ENCODE data around the gene KCNIP2.

The KCNIP2 gene

DNA sequence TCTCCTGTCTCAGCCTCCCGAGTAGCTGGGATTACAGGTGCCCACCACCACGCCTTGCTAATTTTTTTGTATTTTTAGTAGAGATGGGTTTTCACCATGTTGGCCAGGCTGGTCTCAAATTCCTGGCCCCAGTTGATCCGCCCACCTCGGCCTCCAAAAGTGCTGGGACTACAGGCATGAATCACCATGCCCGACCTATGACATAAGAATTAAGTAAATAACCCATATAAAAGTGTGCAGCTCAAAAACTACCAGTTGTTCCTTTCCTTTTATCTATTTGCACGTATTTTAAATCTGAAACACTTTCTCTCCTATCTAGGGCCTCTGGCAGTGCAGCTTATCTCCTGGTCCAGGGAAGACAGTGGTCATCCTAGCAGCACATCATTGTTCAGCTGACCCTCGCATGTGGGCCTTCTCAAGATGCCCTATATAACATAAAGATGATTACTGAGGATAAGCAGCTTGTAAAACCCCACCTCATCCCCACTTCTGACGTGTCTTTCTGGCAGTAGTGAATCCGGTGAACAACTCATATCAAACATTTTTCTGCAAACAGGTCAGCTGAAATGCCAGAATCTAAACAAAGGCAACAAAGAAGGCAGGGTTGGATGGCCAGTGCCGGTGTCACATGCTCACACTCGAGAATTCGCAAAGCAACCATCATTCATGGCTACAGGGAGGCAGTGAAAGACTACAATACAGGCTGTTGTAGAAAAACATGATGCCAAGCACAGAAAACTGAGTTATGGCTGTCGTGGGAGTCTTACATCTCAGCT lies 36.0 kb upstream of the KCNIP2 start:
- Histone ChIP-seq H3K9me3 (no peaks in the 10 kb centered on the region), H3K27me3 (no peaks in the 10 kb centered on the region), H4K20me1 (peaks cover 45% of the 10 kb centered on the region), H3K4me2 (no peak overlapping the region; the same call in 1 of the 2 replicates), H3K4me3 (no peak overlapping the region), H3K9ac (no peak overlapping the region), H3K27ac (no peak overlapping the region), H3K4me1 (peaks cover 40% of the 10 kb centered on the region), H3K36me3 (peaks cover 24% of the 10 kb centered on the region)
- no peak for TF ChIP-seq Cebpa-rat (IDR thresholded peaks at IDR 0.05)

DNA sequence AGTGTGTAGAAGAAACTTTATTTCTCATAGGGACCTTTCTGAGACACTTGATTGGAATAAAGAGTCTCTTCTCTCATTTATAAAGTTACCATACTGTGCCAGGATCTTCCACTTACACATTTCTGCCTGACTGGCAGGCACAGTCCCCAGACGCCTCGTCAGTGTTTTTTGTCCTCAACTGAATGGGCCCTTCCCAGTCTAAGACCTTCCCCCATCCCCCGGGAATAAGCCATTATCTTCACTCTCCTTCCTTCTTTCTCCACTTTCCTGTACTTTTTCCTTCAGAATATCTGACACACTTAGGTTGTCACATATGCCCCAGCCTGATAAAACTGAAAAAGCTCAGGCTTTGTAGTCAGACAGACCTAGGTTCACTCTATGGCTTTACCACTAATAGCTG lies 35.3 kb upstream of the KCNIP2 start:
- Histone ChIP-seq H3K9me3 (no peaks in the 10 kb centered on the region), H3K27ac (no peak overlapping the region), H3K36me3 (peaks cover 27% of the 10 kb centered on the region), H3K27me3 (no peaks in the 10 kb centered on the region), H3K4me3 (no peak overlapping the region), H4K20me1 (peaks cover 48% of the 10 kb centered on the region), H3K9ac (no peak overlapping the region), H3K4me2 (peak overlapping the region; percentile 25; the same call in 1 of the 2 replicates), H3K4me1 (peaks cover 45% of the 10 kb centered on the region)
- no peak for TF ChIP-seq Cebpa-rat (IDR thresholded peaks at IDR 0.05)

DNA sequence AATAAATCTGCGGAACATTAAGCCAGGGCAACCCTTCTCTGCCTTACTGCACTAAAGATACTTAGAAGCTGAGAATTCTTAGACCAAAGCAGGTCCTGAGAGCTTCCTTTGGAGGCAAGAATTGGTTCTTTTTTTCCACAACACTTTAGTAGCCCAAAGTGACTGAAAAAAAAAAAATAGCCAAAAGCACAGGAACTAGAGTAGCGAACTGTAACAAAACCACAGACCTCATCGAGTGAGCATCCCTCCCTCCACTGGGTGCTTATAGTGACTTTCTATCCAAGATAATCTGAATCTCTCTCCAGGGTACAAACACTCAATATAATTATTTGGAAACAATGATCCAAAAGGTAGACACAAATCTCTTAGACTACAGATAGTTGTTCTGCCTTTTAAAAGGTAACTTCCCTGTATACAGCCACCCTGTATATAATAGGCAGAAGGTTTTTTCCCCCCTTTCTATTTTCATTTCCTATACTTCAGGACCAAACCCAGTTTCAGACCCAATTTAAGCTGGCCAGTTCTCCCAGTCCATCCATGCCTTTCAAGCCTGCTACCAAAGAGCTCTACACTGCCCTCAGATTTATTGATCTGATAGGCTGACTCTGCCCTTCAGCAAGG lies 31.6 kb upstream of the KCNIP2 start:
- Histone ChIP-seq H3K4me3 (no peak overlapping the region), H3K9me3 (no peaks in the 10 kb centered on the region), H3K27ac (no peak overlapping the region), H4K20me1 (peaks cover 34% of the 10 kb centered on the region), H3K9ac (no peak overlapping the region), H3K27me3 (no peaks in the 10 kb centered on the region), H3K4me2 (peak overlapping the region; percentile 51), H3K4me1 (peaks cover 40% of the 10 kb centered on the region), H3K36me3 (peaks cover 26% of the 10 kb centered on the region)
- TF ChIP-seq Cebpa-rat (IDR thresholded peaks at IDR 0.05) = no peak

DNA sequence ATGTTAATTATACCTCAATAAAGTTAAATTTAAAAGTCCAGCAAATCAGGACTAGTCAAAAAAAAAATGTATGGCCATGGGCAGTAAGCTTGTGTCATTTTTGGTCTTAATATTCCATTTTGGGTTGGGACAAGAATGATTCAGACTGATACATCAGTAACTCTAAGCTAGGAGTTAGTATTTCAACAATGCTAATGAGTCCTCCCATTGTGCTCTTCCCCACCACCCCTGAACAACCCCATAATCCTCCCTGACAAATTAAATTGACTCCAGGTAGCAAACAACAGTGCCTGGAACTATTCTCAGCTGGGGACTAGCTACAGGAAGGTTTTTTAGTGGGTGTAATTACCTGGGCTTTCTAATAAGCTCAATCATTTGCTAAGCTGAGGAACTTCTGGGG lies 30.7 kb upstream of the KCNIP2 start:
- Histone ChIP-seq H3K4me1 (peaks cover 30% of the 10 kb centered on the region), H3K9ac (no peak overlapping the region), H3K36me3 (peaks cover 21% of the 10 kb centered on the region), H3K9me3 (no peaks in the 10 kb centered on the region), H3K4me3 (no peak overlapping the region), H3K27ac (no peak overlapping the region), H3K4me2 (peak overlapping the region; percentile 51), H4K20me1 (peaks cover 34% of the 10 kb centered on the region), H3K27me3 (no peaks in the 10 kb centered on the region)
- TF ChIP-seq Cebpa-rat (IDR thresholded peaks at IDR 0.05) = no peak

DNA sequence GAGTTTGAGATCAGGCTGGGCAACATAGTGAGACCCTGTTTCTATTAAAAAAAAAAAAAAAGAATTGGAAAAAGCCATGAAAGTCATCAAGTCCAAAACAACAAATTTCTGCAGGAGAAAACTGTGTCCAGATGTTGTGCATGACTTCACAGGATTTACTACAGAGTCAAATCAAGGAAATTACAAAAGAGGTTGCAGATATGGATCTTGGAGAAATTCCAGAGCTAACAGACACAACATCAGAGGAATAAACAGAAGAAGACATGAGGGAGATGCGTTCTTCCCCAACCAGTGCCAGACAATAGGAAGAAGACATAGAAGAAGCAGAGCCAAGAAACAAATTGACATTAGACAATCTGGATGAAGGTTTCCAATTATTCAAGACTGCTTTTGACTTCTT lies 24.3 kb upstream of the KCNIP2 start:
- H3K27ac ChIP-seq = no peak overlapping the region
- peaks cover 10% of the 10 kb centered on the region; the same call in 1 of the 2 replicates for H3K4me1 ChIP-seq
- no peaks in the 10 kb centered on the region for H3K27me3 ChIP-seq
- no peak for TF ChIP-seq Cebpa-rat (IDR thresholded peaks at IDR 0.05)
- H3K36me3 ChIP-seq = peaks cover 35% of the 10 kb centered on the region
- no peak overlapping the region for H3K4me3 ChIP-seq
- H3K4me2 ChIP-seq = no peak overlapping the region
- H3K9me3 ChIP-seq = 0 out of 2 replicates have a peak, but pooled peaks cover 17% of the 10 kb centered on the region
- H4K20me1 ChIP-seq = 0 out of 2 replicates have a peak, but pooled peaks cover 8% of the 10 kb centered on the region
- H3K9ac ChIP-seq = no peak overlapping the region

DNA sequence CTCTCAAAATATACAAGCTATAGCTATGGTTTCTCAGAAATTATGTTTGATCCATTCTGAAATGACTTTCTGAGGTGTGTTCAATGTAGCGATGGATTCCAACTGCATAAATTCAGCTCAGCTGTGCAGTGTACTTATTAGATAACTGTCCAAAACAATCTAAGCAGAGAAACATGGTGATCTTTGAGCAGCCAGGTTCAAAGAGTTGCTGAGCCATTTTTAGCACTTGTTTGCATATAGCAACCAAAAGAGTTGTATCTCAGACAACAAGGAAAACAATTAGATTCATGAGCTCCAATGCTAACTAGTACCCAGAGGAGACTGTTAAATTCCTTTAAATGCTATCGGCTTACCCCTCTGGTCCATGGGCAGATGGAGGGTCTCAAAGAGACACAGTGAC lies 15.9 kb upstream of the KCNIP2 start:
- H3K4me3 ChIP-seq = no peak overlapping the region
- peaks cover 5% of the 10 kb centered on the region; the same call in 1 of the 2 replicates for H3K4me1 ChIP-seq
- H3K9me3 ChIP-seq = peaks cover 23% of the 10 kb centered on the region
- peaks cover 53% of the 10 kb centered on the region for H3K36me3 ChIP-seq
- H3K27ac ChIP-seq = no peak overlapping the region
- no peak overlapping the region for H3K4me2 ChIP-seq
- no peak for TF ChIP-seq Cebpa-rat (IDR thresholded peaks at IDR 0.05)
- H3K27me3 ChIP-seq = no peaks in the 10 kb centered on the region
- H4K20me1 ChIP-seq = peaks cover 8% of the 10 kb centered on the region; the same call in 1 of the 2 replicates
- H3K9ac ChIP-seq = no peak overlapping the region

DNA sequence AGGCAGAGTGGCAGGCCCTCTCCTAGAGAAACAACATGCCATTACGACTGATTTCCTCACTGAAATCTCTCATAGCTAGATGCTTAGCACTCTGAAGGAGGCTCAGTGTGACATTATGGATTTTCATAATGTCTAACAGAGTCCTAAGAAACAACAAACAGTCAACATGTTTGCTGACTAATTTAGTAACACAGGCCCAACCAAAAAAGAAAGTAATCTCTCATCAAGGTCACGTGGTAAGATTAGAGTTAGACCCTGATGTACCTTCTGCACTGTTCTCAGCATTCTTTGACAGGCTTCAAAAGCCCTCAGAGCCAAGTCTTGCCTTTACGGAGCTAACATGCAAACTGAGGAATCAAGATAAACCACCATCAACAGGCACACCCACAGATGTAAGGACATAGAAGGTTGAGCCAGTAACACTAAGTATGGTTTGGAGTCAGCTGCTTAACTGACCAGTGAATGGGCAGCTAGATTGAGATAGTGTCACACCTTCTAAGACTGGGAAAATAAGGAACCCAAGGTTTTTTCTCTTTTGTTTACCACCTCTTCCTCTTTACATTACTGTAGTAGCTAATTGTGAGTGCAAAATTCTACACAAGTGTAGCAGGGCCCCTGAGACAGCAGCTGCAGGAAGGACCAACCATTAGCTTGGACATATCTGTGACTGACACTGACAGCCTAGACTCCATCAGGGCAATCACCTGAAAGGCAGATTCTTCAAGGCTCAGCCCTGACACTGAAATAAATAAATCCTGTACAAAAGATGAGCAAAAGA lies 15.3 kb upstream of the KCNIP2 start:
- Histone ChIP-seq H3K4me3 (no peak overlapping the region), H3K27ac (no peak overlapping the region), H3K4me1 (peaks cover 4% of the 10 kb centered on the region; the same call in 1 of the 2 replicates), H3K36me3 (peaks cover 53% of the 10 kb centered on the region), H4K20me1 (peaks cover 13% of the 10 kb centered on the region; the same call in 1 of the 2 replicates), H3K9ac (no peak overlapping the region), H3K27me3 (no peaks in the 10 kb centered on the region), H3K9me3 (peaks cover 23% of the 10 kb centered on the region), H3K4me2 (no peak overlapping the region)
- no peak for TF ChIP-seq Cebpa-rat (IDR thresholded peaks at IDR 0.05)

DNA sequence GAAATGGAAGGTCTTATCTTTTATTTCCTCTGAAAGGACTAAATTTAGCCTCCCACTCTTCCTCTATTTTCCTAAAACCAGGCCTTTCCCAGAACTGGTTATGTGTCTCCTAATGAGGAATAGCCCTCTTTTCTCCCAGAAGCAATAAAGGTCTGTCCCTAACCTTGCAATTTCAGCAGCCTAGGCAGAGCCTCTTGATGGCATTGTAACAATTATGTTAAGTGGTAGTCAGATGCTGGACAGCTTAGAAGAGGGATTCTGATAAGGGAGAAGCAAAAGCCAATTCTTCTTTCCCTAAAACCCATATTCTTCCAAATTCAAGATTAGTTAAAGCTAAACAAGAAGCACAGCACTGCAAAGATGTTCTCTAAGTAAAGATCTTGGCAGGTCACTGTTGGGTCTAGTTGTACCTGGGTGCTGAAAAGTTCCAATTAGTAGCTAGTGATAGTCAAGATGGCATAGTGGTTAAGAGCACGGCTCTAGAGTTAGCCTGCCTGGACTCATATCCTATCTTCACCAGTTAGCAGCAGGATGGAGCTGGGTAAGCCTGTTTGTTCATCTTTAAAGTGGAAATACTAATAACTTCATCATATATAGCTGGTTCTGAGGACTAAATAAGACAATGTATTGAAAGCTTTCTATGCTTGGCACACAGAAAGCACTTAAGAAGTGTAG lies 14.3 kb upstream of the KCNIP2 start:
- Histone ChIP-seq H3K4me1 (no peaks in the 10 kb centered on the region), H3K4me3 (no peak overlapping the region), H3K9ac (no peak overlapping the region), H3K27me3 (no peaks in the 10 kb centered on the region), H3K9me3 (peaks cover 23% of the 10 kb centered on the region), H4K20me1 (peaks cover 13% of the 10 kb centered on the region; the same call in 1 of the 2 replicates), H3K36me3 (peaks cover 47% of the 10 kb centered on the region), H3K27ac (no peak overlapping the region), H3K4me2 (no peak overlapping the region)
- no peak for TF ChIP-seq Cebpa-rat (IDR thresholded peaks at IDR 0.05)

DNA sequence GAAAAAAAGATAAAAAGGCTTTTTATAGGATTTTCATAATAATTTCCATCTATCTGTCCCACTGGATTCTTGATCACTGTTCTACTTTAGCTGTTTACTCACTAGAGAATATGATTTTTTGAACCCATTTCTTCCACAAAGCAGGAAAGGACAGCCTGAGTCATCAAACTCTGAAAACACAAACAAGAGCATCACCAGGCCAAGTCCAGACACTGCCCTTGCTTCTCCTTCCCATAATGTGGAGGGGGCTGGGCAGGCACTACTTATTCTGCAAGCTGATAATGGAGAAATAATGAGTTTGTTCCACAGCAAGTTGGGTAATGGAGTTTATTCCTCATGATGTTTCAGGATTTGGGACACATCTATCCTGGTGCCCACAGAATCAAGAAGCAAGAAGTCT lies 13.0 kb upstream of the KCNIP2 start:
- no peak overlapping the region for H3K4me2 ChIP-seq
- no peaks in the 10 kb centered on the region for H3K27me3 ChIP-seq
- peaks cover 45% of the 10 kb centered on the region for H3K36me3 ChIP-seq
- H3K27ac ChIP-seq = no peak overlapping the region
- H3K4me1 ChIP-seq = no peaks in the 10 kb centered on the region
- no peak overlapping the region for H3K4me3 ChIP-seq
- H3K9me3 ChIP-seq = peaks cover 15% of the 10 kb centered on the region
- peaks cover 22% of the 10 kb centered on the region for H4K20me1 ChIP-seq
- TF ChIP-seq Cebpa-rat (IDR thresholded peaks at IDR 0.05) = no peak
- H3K9ac ChIP-seq = no peak overlapping the region
